Memory B cell (primary cell): ENCODE results near the gene CLEC11A.

Experiments used
- ATAC-seq: fragments of 150-1000 bp; cut with Tn5 transposase; 2 replicates; pipeline ENCODE4 v1.10.0; 2021; ENCODE audit warnings: low read depth, mild to moderate bottlenecking, moderate library complexity
- DNase-seq, 2 donors: peaks; one replicate each; pipeline ENCODE4 v3.0.0; 2022; ENCODE audit warnings: low spot score in 2 of 2
- H3K27ac Mint-ChIP-seq: one replicate; pipeline ENCODE4 v1.8.0; 2022; ENCODE audit warnings: mild to moderate bottlenecking, moderate library complexity, mixed read lengths
- H3K27me3 Mint-ChIP-seq: one replicate; pipeline ENCODE4 v1.8.0; 2022; ENCODE audit warnings: mixed read lengths
- H3K36me3 Mint-ChIP-seq: one replicate; pipeline ENCODE4 v1.8.0; 2022; ENCODE audit warnings: mild to moderate bottlenecking, mixed read lengths
- H3K4me1 Mint-ChIP-seq: one replicate; pipeline ENCODE4 v1.8.0; 2022; ENCODE audit warnings: mixed read lengths
- H3K4me3 Mint-ChIP-seq: one replicate; pipeline ENCODE4 v1.8.0; 2022; ENCODE audit warnings: mild to moderate bottlenecking, moderate library complexity, mixed read lengths
- H3K9me3 Mint-ChIP-seq: one replicate; pipeline ENCODE4 v1.8.0; 2022; ENCODE audit warnings: mixed read lengths

CLEC11A gene

GRCh38 chr19:50697414-50698124 is 25.6 kb upstream of the CLEC11A start:
- peaks cover 5% of the 10 kb centered on the region for H3K4me1 Mint-ChIP-seq
- ATAC-seq (no peak), DNase-seq (no peak)
- no peak overlapping the region for H3K27ac Mint-ChIP-seq
- H3K9me3 Mint-ChIP-seq, result peaks cover 3% of the 10 kb centered on the region
- H3K4me3 Mint-ChIP-seq, result no peak overlapping the region
- H3K27me3 Mint-ChIP-seq, result peaks cover 49% of the 10 kb centered on the region
- peaks cover 2% of the 10 kb centered on the region for H3K36me3 Mint-ChIP-seq

DNA sequence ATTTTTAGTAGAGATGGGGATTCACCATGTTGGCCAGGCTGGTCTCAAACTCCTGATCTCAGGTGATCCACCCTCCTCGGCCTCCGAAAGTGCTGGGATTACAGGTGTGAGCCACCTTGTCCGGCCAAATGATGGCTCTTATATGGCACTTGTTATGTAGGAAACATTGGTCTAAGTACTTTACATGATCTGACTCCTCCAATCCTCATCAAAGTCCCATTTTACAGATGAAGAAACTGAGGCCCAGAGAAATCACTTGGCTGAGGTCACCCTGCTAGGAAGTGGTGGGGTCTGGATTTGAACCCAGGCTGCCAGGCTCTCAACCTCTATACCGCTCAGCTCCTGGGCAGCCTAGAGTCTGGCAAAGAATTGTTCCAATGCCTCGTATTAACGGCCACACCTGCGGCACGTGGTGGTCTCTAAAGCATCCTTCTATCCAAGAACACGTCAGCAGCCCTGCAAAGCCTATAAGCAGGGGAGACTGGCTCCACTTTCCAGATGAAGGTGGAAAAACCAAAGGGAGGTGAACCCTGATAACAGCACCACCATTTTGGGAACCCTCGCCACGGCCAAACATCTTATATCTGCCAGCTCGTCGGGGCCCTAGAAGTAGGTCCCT is 21.7 kb upstream of the CLEC11A start:
- H3K27me3 Mint-ChIP-seq, result peaks cover 40% of the 10 kb centered on the region
- H3K36me3 Mint-ChIP-seq, result no peaks in the 10 kb centered on the region
- no peak overlapping the region for H3K4me3 Mint-ChIP-seq
- DNase-seq (no peak), ATAC-seq (no peak)
- H3K27ac Mint-ChIP-seq, result no peak overlapping the region
- H3K9me3 Mint-ChIP-seq, result peaks cover 3% of the 10 kb centered on the region
- H3K4me1 Mint-ChIP-seq, result no peaks in the 10 kb centered on the region

DNA sequence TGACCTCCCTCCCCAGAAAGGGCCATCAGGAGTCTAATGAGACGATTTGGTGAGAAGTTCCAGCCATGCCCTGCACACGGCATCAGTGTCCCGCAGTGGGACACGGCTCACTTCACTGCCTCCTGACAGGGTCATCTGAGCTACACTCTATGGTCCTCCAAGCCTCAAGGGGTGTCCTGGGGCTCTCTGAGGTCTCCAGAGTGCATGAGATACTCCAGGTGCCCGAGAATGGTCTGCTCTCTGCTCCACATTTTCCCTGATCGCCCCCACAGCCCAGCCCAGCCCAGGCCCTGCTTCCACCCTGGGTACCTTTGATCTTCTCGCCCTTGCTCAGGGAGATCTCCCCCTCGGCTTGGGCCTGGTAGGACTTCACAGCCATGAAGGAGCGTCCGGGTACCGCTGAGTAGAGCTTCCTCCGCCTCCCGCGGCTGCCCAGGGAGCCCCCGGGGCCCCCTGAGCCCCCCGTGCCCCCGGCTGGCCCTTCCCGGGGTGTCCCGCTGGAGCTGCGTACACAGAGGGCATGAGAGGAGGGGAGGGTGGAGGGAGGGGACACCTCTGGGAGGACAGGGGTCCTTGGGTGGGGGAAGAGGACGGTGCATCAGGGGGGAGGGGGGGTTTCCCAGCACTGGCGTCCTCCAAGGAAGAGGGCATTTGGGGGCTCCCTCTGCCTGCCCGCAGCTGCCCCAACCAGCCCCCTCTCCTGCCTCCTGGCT is 20.9 kb upstream of the CLEC11A start:
- no peaks in the 10 kb centered on the region for H3K36me3 Mint-ChIP-seq
- no peaks in the 10 kb centered on the region for H3K4me1 Mint-ChIP-seq
- peaks cover 35% of the 10 kb centered on the region for H3K27me3 Mint-ChIP-seq
- H3K4me3 Mint-ChIP-seq, result no peak overlapping the region
- H3K9me3 Mint-ChIP-seq, result peaks cover 5% of the 10 kb centered on the region
- no peak for DNase-seq
- no peak overlapping the region for H3K27ac Mint-ChIP-seq
- no peak for ATAC-seq

- Mint-ChIP-seq H3K27ac (no peak overlapping the region), H3K4me3 (no peak overlapping the region), H3K9me3 (peaks cover 5% of the 10 kb centered on the region), H3K4me1 (no peaks in the 10 kb centered on the region), H3K36me3 (no peaks in the 10 kb centered on the region), H3K27me3 (peaks cover 33% of the 10 kb centered on the region)
- DNase-seq (no peak), ATAC-seq (no peak)
Measured at GRCh38 chr19:50702871-50703829, 20.0 kb upstream of the CLEC11A start.

DNA sequence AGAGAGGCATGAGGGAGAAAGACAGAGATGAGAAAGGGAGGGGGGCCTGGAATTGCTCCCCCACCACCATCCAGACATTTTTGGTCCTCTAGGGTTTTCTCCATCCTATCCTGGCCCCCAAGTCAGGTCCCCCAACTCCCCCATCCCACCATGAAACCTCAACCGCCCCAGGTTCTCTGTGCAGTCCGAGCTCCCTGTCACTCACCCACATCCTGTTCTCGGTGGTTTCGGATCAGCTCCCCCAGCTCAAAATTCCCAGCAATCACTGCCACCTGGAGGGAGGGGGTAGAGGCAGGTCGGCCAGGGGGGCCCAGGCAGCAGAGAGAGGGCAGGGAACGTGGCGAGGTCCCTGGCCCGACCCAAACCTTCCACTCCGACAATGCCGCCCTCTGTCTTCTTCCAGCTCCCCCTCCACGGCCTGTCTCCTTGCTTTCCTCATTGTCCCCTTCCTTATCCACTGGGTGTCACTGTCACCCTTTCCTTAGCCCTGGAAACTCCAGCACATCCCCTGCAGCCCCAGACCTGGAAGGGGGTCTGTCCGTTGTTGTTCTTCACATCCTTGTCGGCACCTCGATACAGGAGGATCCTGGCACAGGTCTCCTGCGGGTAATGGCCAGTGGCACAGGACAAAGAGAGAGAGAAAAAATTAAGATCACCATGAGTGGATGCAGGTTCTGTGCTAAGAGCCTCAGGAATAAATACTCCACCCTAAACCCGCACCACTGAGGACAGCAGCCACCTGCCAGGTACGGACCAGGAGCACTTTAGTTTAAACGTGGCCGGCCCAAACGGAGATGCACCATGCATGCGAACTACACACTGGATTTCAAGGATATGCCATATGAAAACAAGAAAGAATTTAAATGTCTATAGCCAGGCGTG is 19.0 kb upstream of the CLEC11A start:
- DNase-seq, result no peak
- no peaks in the 10 kb centered on the region for H3K36me3 Mint-ChIP-seq
- no peak for ATAC-seq
- peaks cover 25% of the 10 kb centered on the region for H3K27me3 Mint-ChIP-seq
- no peak overlapping the region for H3K4me3 Mint-ChIP-seq
- no peak overlapping the region for H3K27ac Mint-ChIP-seq
- H3K9me3 Mint-ChIP-seq, result peaks cover 4% of the 10 kb centered on the region
- H3K4me1 Mint-ChIP-seq, result no peaks in the 10 kb centered on the region

DNA sequence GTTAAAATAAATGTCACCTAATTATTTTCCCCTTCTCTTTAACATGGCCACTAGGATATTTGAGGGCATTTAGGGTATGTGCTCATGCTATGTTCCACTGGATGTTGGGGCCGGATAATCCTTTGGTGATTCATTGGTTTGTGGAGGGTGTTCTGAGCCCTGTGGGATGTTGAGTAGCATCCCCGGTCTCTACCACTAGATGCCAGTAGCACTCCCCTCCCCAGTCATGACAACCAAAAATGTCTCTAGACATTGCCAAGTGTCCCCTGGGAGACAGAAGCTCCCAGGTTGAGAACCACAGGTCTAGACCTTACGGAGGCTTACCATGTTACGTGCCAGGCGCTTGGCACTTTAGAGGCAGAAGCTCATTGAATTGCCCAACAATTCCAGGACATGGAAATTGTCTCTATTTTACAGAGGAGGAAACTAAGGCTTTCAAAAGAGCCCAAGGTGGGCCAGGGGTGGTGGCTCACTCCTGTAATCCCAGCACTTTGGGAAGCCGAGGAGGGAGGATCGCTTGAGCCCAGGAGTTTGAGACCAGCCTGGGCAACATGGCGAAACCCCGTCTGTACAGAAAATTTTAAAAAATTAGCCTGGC is 17.6 kb upstream of the CLEC11A start:
- no peaks in the 10 kb centered on the region for H3K4me1 Mint-ChIP-seq
- DNase-seq (no peak), ATAC-seq (peak; percentile 75)
- no peak overlapping the region for H3K27ac Mint-ChIP-seq
- peaks cover 15% of the 10 kb centered on the region for H3K27me3 Mint-ChIP-seq
- H3K36me3 Mint-ChIP-seq, result no peaks in the 10 kb centered on the region
- H3K4me3 Mint-ChIP-seq, result no peak overlapping the region
- peaks cover 1% of the 10 kb centered on the region for H3K9me3 Mint-ChIP-seq

- Mint-ChIP-seq H3K27me3 (peaks cover 22% of the 10 kb centered on the region), H3K36me3 (no peaks in the 10 kb centered on the region), H3K9me3 (peaks cover 1% of the 10 kb centered on the region), H3K4me3 (no peak overlapping the region), H3K27ac (no peak overlapping the region), H3K4me1 (no peaks in the 10 kb centered on the region)
- ATAC-seq (no peak), DNase-seq (no peak)
Measured at GRCh38 chr19:50706387-50706786, 16.8 kb upstream of the CLEC11A start.

- no peaks in the 10 kb centered on the region for H3K4me1 Mint-ChIP-seq
- no peak overlapping the region for H3K4me3 Mint-ChIP-seq
Measured at GRCh38 chr19:50708179-50708879, 14.8 kb upstream of the CLEC11A start.

GRCh38 chr19:50710094-50710493 is 13.1 kb upstream of the CLEC11A start:
- H3K4me1 Mint-ChIP-seq, result no peaks in the 10 kb centered on the region
- no peak overlapping the region for H3K4me3 Mint-ChIP-seq
- no peak for DNase-seq
- H3K27ac Mint-ChIP-seq, result no peak overlapping the region
- peaks cover 26% of the 10 kb centered on the region for H3K27me3 Mint-ChIP-seq
- H3K9me3 Mint-ChIP-seq, result peaks cover 1% of the 10 kb centered on the region
- ATAC-seq, result no peak
- no peaks in the 10 kb centered on the region for H3K36me3 Mint-ChIP-seq

More at GRCh38 chr19:50708179-50708879, 14.8 kb upstream of the CLEC11A start:
- DNase-seq (no peak), ATAC-seq (no peak)
- Mint-ChIP-seq H3K36me3 (no peaks in the 10 kb centered on the region), H3K27ac (no peak overlapping the region), H3K27me3 (peaks cover 26% of the 10 kb centered on the region), H3K9me3 (peaks cover 1% of the 10 kb centered on the region)

GRCh38 chr19:50710612-50711011 is 12.6 kb upstream of the CLEC11A start:
- Mint-ChIP-seq H3K9me3 (peaks cover 1% of the 10 kb centered on the region), H3K27ac (no peak overlapping the region), H3K27me3 (peaks cover 32% of the 10 kb centered on the region), H3K4me3 (no peak overlapping the region), H3K36me3 (no peaks in the 10 kb centered on the region), H3K4me1 (no peaks in the 10 kb centered on the region)
- ATAC-seq (no peak), DNase-seq (no peak)

DNA sequence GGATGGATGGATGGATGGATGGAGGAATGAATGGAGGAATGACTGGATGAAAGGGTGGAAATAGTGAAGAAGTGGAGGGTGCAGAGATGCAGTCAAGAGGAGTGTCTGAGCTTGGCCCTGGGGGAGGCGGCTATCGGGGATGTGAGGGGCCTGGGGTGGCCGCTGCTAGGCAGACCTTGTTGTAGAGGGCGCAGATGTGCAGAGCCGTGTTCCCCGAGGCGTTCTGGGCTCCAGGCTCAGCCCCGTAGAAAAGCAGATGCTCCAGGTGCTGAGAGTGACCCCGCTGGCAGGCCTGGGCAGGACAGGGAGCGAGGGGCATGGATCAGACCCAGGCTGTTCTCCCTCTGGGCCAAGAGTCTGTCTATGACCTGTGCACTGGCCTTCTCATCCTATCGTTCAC is 12.0 kb upstream of the CLEC11A start:
- Mint-ChIP-seq H3K27me3 (peaks cover 35% of the 10 kb centered on the region), H3K4me3 (no peak overlapping the region), H3K36me3 (no peaks in the 10 kb centered on the region), H3K27ac (no peak overlapping the region), H3K9me3 (peaks cover 1% of the 10 kb centered on the region), H3K4me1 (no peaks in the 10 kb centered on the region)
- DNase-seq (no peak), ATAC-seq (no peak)

GRCh38 chr19:50711805-50712204 is 11.4 kb upstream of the CLEC11A start:
- Mint-ChIP-seq H3K4me3 (no peak overlapping the region), H3K36me3 (no peaks in the 10 kb centered on the region), H3K4me1 (no peaks in the 10 kb centered on the region), H3K9me3 (peaks cover 1% of the 10 kb centered on the region), H3K27me3 (peaks cover 38% of the 10 kb centered on the region), H3K27ac (no peak overlapping the region)
- no peak for ATAC-seq
- no peak for DNase-seq
